Keratinocyte (primary cell): Measurements from ENCODE around the gene BSPH1.
A peak's percentile ranks its signal among the peaks of the same experiment; 100 is the strongest.

Experiments
- CTCF ChIP-seq, 3 experiments: IDR thresholded peaks in 1 of 3; conservative IDR thresholded peaks in 1 of 3; optimal IDR thresholded peaks in 1 of 3; 2 replicates in 2 of 3; 3 replicates in 1 of 3; pipeline versions ENCODE3 to v1.5.1; 2011; ENCODE audit warnings: low read length in 3 of 3, mild to moderate bottlenecking in 3 of 3, moderate library complexity in 2 of 3, control low read depth in 1 of 3, inconsistent platforms in 1 of 3; ENCODE audit not compliant: insufficient read depth in 2 of 3; ENCODE audit errors: extremely low read depth in 1 of 3
- EZH2 ChIP-seq: IDR thresholded peaks from one replicate; pipeline ENCODE4 v1.6.1; 2012; ENCODE audit warnings: inconsistent platforms, mild to moderate bottlenecking, low read length, moderate library complexity

GRCh38 chr19:48006762-48007161, 14.8 kb upstream of the BSPH1 start:
- TF ChIP-seq CTCF (optimal IDR thresholded peaks at IDR 0.05 in 1 of 3, IDR thresholded peaks at IDR 0.05 in 1 of 3, conservative IDR thresholded peaks at IDR 0.05 in 1 of 3; ENCODE audit: extremely low read depth in 1 of 3, insufficient read depth in 2 of 3, low read length in 3 of 3) (peak in 1 of 3 experiments; percentile 14), EZH2 (no peak)
